Muscle layer of duodenum (tissue), 2 donors: ENCODE results near the gene ARR3.
"Not testable (repeated sequence)": the region's sequence is repeated elsewhere in the genome, so short reads cannot be mapped to it uniquely, and the experiment has no call there.

Experiments
- H3K27ac ChIP-seq: one replicate; pipeline ENCODE4 v1.7.0; 2013; ENCODE audit warnings: mild to moderate bottlenecking, low read length
- H3K27me3 ChIP-seq: one replicate; pipeline ENCODE4 v1.7.0; 2013; ENCODE audit warnings: low read depth, mild to moderate bottlenecking, control low read depth, low read length
- H3K36me3 ChIP-seq, 2 donors: one replicate each; pipeline ENCODE4 v1.7.0; 2013; ENCODE audit warnings: low read length in 2 of 2, control low read depth in 1 of 2, mild to moderate bottlenecking in 1 of 2; ENCODE audit not compliant: insufficient read depth in 2 of 2, control insufficient read depth in 1 of 2
- H3K4me1 ChIP-seq, 2 donors: one replicate each; pipeline ENCODE4 v1.7.0; 2013; ENCODE audit warnings: low read length in 2 of 2, mild to moderate bottlenecking in 2 of 2, control low read depth in 1 of 2, moderate library complexity in 1 of 2; ENCODE audit not compliant: insufficient read depth in 2 of 2, control insufficient read depth in 1 of 2
- H3K4me3 ChIP-seq, 2 donors: one replicate each; pipeline ENCODE4 v1.7.0; 2013; ENCODE audit warnings: low read length in 2 of 2, low read depth in 1 of 2, mild to moderate bottlenecking in 1 of 2
- H3K9me3 ChIP-seq, 2 donors: one replicate each; pipeline ENCODE4 v1.7.0; 2013; ENCODE audit warnings: low read length in 2 of 2, control low read depth in 1 of 2, mild to moderate bottlenecking in 1 of 2; ENCODE audit not compliant: control insufficient read depth in 1 of 2
- donor health status: healthy.

The ARR3 gene

DNA sequence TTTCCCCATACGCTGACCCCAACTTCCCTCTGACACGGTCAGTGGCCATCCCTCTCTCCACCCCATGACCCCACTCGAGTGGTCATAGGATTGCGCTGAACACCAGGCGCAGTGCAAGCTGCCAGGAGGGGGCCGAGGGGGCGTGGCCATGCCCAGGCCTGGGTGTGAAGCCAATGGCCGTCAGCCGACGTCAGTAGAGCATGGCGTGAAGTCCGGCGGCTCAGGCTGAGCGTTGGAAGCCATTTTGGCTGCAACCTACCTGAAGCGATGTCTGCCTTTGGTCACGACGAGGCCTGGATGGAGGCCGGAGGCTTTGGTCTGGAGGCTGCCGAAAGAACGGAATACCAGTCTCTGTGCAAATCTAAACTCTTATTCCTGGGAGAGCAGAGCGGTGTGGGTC is 13.8 kb downstream of the ARR3 start, which contains the start of gene RAB41:
RAB41 (plus strand) TSS at position 222 of the 400 bp plus-strand sequence; CDS start at position 268, 46 bp downstream.
- no peak within 1 kb of the TSS for H3K27ac ChIP-seq
- H3K27me3 ChIP-seq = no peaks in the 10 kb centered on the region
- no peaks in the 10 kb centered on the region for H3K9me3 ChIP-seq
- no peak within 1 kb of the TSS for H3K4me3 ChIP-seq
- H3K36me3 ChIP-seq = peaks cover 2 to 36% of the 10 kb centered on the region in 2 donors
- no peaks in the 10 kb centered on the region for H3K4me1 ChIP-seq

DNA sequence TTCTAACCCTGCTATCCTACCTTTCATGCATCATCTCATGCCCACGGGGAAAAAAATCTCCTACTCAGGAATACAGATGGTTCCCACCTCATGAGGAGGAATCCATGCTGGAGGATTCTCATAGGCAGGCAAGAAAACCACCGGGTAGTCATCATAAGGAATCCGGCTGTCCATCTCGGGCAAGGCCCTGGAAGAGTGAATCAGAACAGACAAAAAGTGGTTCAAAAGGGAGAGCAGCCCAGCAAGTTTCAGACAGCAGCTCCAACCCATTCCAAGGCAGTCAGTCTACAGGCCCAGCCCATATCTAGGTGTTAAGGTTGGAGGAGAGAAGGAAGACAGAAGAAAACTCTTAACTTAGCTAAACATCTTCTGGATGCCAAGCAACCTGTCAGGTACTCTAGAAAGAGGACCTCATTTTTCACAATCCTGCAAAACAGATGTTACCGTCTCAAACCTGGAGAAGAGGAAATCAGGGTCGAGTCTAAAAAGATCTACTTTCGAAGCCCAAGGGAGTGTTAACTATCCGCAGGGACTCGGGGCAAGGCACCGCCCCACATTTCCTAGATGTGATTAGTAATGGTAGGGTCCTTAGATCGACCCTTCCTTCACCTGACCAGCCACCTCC is 21.1 kb downstream of the ARR3 start:
- H3K4me3 ChIP-seq = peak overlapping the region; percentile 77 to 78
- peaks cover 6 to 28% of the 10 kb centered on the region in 2 donors for H3K36me3 ChIP-seq
- H3K9me3 ChIP-seq = no peaks in the 10 kb centered on the region
- peaks cover 0 to 9% of the 10 kb centered on the region in 2 donors for H3K4me1 ChIP-seq
- H3K27me3 ChIP-seq = no peaks in the 10 kb centered on the region
- peak overlapping the region; percentile 69 for H3K27ac ChIP-seq

- Histone ChIP-seq H3K9me3 (no peaks in the 10 kb centered on the region), H3K27me3 (no peaks in the 10 kb centered on the region), H3K4me3 (peak within 1 kb of the TSS; percentile 77 to 78), H3K36me3 (peaks cover 6 to 22% of the 10 kb centered on the region in 2 donors), H3K4me1 (peaks cover 0 to 9% of the 10 kb centered on the region in 2 donors), H3K27ac (peak within 1 kb of the TSS; percentile 69)
These were observed 21.9 kb downstream of the ARR3 start, which contains the start of the genes KIF4A and PDZD11 for GRCh38 chrX:70289793-70290770. Gene KIF4A (plus strand): TSS chrX:70290104. CDS start chrX:70290459, 355 bp downstream. Gene PDZD11 (minus strand): TSS chrX:70289927. CDS start chrX:70289341, 586 bp downstream.

DNA sequence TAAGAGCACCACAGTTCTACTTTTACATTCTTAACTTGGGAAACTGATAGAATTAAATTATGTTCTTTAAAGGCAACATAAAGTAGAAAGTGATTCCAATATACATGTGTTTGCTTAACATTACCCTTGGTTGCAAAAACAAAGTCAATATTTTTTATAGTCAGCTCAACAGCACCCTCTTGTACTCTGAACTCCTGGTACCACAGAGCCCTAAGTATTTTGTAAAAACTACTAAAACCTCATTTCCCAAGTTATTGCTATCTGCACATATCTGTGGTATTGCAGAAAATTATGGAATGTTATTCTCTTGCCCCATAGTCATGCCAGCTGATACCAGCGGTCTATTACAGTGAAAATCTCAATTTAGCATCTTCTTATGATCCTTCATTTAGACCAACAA is 24.7 kb downstream of the ARR3 start:
- Histone ChIP-seq H3K27me3 (no peaks in the 10 kb centered on the region), H3K4me1 (peaks cover 0 to 9% of the 10 kb centered on the region in 2 donors), H3K9me3 (no peaks in the 10 kb centered on the region), H3K36me3 (peaks cover 0 to 6% of the 10 kb centered on the region in 2 donors), H3K4me3 (no peak overlapping the region), H3K27ac (no peak overlapping the region)

DNA sequence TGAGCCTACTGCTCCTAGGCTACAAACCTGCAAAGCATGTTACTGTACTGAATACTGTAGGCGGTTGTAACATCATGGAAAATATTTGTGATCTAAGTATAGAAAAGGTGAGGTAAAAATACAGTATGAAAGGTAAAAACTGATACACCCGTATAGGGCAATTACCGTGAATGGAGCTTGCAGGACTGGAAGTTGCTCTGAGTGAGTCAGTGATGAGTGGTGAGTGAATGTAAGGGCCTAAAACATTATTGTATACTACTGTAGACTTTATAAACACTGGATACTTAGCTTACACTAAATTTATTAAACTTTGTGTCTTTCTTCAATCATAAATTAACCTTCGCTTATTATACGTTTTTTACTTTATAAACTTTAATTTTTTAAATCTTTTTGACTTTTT is 25.5 kb downstream of the ARR3 start:
- Histone ChIP-seq H3K4me1 (peaks cover 0 to 9% of the 10 kb centered on the region in 2 donors), H3K9me3 (no peaks in the 10 kb centered on the region), H3K27ac (no peak overlapping the region), H3K27me3 (no peaks in the 10 kb centered on the region), H3K36me3 (no peaks in the 10 kb centered on the region), H3K4me3 (no peak overlapping the region)

- Histone ChIP-seq H3K4me1 (no peaks in the 10 kb centered on the region), H3K36me3 (no peaks in the 10 kb centered on the region), H3K27ac (no peak overlapping the region), H3K9me3 (no peaks in the 10 kb centered on the region), H3K27me3 (no peaks in the 10 kb centered on the region), H3K4me3 (no peak overlapping the region)
These were observed 33.6 kb downstream of the ARR3 start for GRCh38 chrX:70301716-70302115.

DNA sequence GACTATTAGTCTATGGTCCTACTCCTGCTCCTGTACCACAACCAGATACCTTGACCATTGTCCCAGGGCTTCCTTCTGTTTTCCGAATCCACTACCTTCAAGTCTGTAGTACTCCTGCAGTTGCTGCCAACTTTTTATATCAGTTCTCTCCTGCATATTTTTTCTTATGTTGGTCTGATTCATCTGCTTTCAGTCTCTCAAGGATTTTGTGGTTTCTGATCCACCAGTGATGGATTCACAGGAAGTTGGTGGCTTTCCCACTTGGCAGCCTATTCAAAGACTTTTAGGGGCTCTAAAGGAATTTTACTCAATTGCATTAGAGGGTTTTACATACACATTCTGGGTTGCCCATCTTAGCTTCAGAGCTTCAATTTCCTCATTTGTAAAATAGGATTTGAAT is 45.4 kb downstream of the ARR3 start:
- Histone ChIP-seq H3K27me3 (no peaks in the 10 kb centered on the region), H3K36me3 (no peaks in the 10 kb centered on the region), H3K4me1 (no peaks in the 10 kb centered on the region), H3K27ac (no peak overlapping the region), H3K4me3 (no peak overlapping the region), H3K9me3 (no peaks in the 10 kb centered on the region)

DNA sequence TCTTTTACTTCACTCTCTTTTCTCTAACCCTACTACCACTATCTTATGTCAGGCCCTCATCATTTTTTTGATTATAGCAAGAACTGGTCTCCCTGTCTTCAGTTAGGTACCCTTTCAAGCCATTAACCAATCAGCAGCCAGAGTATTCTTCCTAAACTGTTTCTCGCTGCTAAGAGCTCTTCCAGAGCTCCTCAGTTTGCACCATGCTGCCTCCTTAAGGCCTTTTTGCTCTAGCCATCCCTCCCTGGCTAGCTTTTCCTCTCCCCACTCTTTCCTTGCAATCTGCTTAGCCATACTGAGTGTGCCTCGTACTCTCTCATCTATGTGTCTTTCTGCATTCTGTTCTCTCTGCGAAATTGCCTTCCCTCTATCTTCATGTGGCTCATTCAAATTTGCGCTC is 54.6 kb downstream of the ARR3 start:
- Histone ChIP-seq H3K27ac (no peak overlapping the region), H3K27me3 (no peaks in the 10 kb centered on the region), H3K4me3 (no peak overlapping the region), H3K36me3 (no peaks in the 10 kb centered on the region), H3K4me1 (no peaks in the 10 kb centered on the region), H3K9me3 (no peaks in the 10 kb centered on the region)

GRCh38 chrX:70323628-70324027 is 55.5 kb downstream of the ARR3 start:
- not testable (repeated sequence) for H3K4me1 ChIP-seq, H3K9me3 ChIP-seq, H3K36me3 ChIP-seq, H3K27ac ChIP-seq, H3K4me3 ChIP-seq, H3K27me3 ChIP-seq

DNA sequence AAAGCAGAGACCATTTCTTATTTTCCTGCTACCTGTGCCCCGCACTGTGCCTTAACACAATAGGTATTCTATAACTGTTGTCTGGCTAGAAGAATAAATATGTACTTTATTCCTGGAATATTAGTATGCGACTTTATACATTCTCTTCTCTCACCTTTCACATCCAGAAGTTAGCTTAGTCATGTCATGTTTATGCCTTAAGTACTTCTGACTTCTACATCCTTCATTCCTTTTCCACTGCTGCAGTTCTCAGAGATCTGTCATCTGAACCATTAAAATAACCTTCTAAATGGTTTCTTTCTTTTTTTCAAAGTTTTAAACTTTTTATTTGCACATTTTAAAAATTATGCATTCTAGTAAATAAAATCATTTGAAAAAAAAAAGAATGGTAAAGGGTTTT is 56.2 kb downstream of the ARR3 start:
- H3K27me3 ChIP-seq = no peaks in the 10 kb centered on the region
- H3K9me3 ChIP-seq = no peaks in the 10 kb centered on the region
- no peak overlapping the region for H3K27ac ChIP-seq

GRCh38 chrX:70331161-70331560 is 63.0 kb downstream of the ARR3 start:
- Histone ChIP-seq H3K27ac (no peak overlapping the region), H3K4me1 (no peaks in the 10 kb centered on the region), H3K4me3 (no peak overlapping the region), H3K36me3 (no peaks in the 10 kb centered on the region), H3K9me3 (no peaks in the 10 kb centered on the region), H3K27me3 (no peaks in the 10 kb centered on the region)

More for the DNA sequence above, 56.2 kb downstream of the ARR3 start:
- H3K4me3 ChIP-seq = no peak overlapping the region
- H3K36me3 ChIP-seq = no peaks in the 10 kb centered on the region
- H3K4me1 ChIP-seq = no peaks in the 10 kb centered on the region
